GM23338 (cell line): ENCODE measurements around the gene ERI3. TPM values are rescaled to one million over a fixed set of nuclear protein-coding genes. Genes with fewer than 3 reads are reported as not detected.

Source experiments
- polyA plus RNA-seq: library from polyadenylated mRNA; unstranded; fragments of >200 nt; fragmentation: Nextera tagmentation; extraction: Ambion mirVana; gene quantifications from 2 replicates; pipeline ENCODE4 v1.2.1, GENCODE V29; 2016
- small RNA-seq: library from RNA; depleted of rRNA; stranded (forward); fragments of <200 nt; gene quantifications from one replicate; pipeline ENCODE3, GENCODE V24; 2014; ENCODE audit warnings: low replicate concordance
- total RNA-seq: library from RNA; depleted of rRNA; stranded (reverse); fragments of >200 nt; shearing (Covaris generic); gene quantifications from 2 replicates; pipeline ENCODE4 v1.2.3, GENCODE V29; 2014; rRNA removed

ERI3 gene
- total and polyA plus RNA-seq, 2 experiments from 2014 or later = 63.0 to 70.1 TPM

Small RNA genes within 50 kb of the gene (small RNA-seq; reads per million reads assigned to genes)
- gene AL035417.1 (not detected), gene RNU6-369P (not detected)

Other genes with a start within 250 kb of the ERI3 start
- gene KLF17, start 236.4 kb downstream of the ERI3 start, total RNA-seq = not detected in 2 replicates
- not detected in 2 replicates for gene KLF17, start 236.4 kb downstream of the ERI3 start, polyA plus RNA-seq
- 0.16 and 0.35 TPM in 2 replicates for gene KLF18, start 213.6 kb downstream of the ERI3 start, total RNA-seq
- not detected in 2 replicates for gene KLF18, start 213.6 kb downstream of the ERI3 start, polyA plus RNA-seq
- 38.8 and 40.0 TPM in 2 replicates for gene DMAP1, start 141.8 kb downstream of the ERI3 start, total RNA-seq
- 27.9 and 32.6 TPM in 2 replicates for gene DMAP1, start 141.8 kb downstream of the ERI3 start, polyA plus RNA-seq
- 141 and 168 TPM in 2 replicates for gene RNF220, start 50.0 kb upstream of the ERI3 start, total RNA-seq
- gene RNF220, start 50.0 kb upstream of the ERI3 start, polyA plus RNA-seq = 63.6 and 72.8 TPM in 2 replicates